DMS153 (cell line): ENCODE measurements around the gene HPCAL1.
A peak's percentile ranks its signal among the peaks of the same experiment; 100 is the strongest.
"Not testable (repeated sequence)": the region's sequence is repeated elsewhere in the genome, so short reads cannot be mapped to it uniquely, and the experiment has no call there.

ENCODE experiments used
- DNase-seq: peaks from one replicate; lab custom pipeline; 2025; lab: John Stamatoyannopoulos, UW

Gene HPCAL1

GRCh38 chr2:10302479-10303180 lies at the start of gene HPCAL1:
Gene HPCAL1 (plus strand): TSS chr2:10302904. CDS start chr2:10419758, 116,854 bp downstream.
- peak; percentile 77 for DNase-seq

GRCh38 chr2:10253596-10254372 lies 48.9 kb upstream of the HPCAL1 start:
- no peak for DNase-seq

DNA sequence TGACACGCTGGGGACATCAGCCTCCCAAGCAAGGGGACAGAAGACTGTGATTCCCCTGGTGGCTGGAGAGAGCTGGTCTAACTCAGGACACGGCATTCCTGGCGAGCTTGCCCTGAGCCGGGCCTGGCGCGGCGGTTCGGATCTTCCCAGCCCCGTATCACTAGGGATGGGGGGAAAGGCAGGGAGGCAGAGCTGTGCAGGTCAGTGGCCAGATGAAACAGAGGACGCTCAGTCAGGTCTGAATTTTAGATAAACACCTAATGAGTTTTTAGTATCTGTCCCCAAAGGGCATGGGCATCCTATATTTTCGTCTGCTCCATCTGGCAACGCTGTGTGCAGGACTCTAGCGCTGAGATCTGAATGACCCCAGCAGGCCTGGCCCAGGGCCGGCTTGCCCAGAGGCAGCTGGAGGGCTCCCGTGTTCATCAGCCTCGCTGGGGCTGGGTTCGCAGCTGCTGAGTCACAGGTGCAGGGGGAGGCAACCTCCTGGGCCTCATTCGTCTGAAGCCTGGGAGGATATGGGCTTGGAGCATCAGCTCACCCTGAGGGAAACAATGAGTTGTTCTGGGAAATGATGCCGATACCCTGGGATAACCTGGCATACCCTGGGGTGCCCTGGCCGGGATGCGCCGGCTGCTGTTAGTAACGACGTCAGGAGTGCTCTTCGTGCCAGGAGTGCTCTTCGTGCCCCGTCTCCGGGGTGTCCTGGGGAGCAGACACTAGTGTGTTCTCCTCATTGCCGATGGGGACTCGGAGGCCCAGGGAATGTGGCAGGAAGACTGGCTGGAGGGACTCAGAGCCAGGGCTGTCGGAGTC lies 48.1 kb upstream of the HPCAL1 start:
- DNase-seq: no peak

- no peak for DNase-seq
Measured at GRCh38 chr2:10255189-10256030, 47.3 kb upstream of the HPCAL1 start.

- DNase-seq: no peak
Measured at GRCh38 chr2:10256031-10256514, 46.6 kb upstream of the HPCAL1 start.

- no peak for DNase-seq
Measured at GRCh38 chr2:10256515-10257031, 46.1 kb upstream of the HPCAL1 start.

DNA sequence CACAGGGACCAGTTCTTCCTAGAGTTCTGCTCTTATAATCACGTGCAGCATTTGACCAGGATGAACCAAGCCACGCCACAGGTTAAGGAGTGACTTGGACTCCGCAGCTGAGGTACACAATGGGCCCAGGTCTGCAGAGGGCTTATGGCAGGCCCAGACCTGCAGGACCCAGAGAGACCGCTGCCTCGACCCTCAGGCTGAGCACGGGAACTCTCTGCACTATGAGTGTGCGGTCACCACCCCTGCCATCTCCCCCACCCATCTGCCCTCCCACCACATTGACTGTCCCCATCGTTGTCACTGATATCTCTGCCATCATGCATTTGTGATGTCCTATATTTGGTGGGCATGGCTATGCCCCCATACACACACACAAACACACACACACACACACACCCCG lies 45.7 kb upstream of the HPCAL1 start:
- no peak for DNase-seq

DNA sequence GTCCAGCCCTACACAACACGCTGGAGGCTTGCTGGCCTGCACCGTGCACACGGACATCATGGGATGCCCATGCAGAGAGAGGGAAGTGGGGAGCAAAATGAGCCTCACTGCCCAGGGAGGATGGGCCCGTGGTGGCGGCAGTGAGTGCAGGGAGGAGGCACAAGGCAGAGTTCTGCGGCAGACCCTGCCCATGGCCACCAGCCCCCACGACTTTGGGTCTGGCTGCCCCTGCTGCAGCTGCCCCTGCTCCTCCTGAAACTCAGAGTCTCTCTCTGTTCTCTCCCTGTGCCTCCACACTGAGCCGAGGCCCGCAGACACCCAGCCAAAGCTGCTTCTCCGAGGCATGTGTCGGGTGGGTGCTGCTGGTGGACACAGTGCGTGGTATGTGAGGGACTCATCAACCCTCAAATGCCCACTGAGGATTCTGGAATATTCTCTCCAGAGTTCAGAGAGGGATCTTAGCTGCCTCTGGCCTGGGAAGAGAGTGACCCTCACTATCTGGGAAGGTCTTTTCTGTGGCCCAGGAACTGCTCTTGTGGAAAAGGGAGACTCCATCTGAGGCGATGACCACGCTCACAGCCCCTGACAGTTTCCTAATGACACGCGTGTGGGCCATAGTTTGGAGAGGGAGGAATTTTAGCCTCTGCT lies 45.1 kb upstream of the HPCAL1 start:
- no peak for DNase-seq

GRCh38 chr2:10258326-10258725 lies 44.4 kb upstream of the HPCAL1 start:
- DNase-seq: no peak

DNA sequence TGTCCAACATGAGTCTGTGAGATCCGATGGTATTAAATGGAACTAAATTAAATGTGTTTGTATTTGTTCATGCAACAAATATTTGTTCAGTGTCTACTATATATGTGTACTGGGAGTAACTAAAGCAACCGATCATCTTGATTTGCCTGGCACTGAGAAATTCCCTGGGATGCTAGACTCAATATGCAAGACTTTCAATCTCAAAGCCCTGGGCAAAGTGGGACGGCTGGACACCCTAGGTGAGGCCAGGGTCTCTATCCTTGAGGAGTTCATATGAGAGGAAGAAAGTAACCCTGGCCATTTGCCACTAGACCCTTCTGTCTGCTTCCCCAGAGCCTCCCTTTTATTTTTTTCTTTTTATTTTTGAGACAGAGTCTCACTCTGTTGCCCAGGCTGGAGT lies 44.0 kb upstream of the HPCAL1 start:
- no peak for DNase-seq

DNA sequence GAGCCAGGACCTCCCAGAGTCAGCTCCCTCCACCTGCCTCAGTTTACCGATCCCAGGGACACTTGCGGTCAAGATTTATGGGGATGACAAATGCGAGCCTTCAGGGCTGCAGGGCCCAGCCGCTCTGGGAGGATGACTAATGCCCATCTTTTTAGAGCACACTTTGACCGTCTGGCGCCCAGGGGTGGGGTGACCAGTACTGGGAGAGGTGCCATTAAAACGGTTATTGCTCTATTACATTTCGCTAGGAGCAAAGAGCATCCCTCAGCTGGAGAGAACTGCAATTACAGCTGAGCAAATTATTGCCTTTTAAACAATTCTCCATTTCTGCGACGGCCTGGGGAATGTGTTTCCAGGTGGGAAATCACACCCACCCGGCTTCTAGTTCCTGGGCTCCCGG lies 42.6 kb upstream of the HPCAL1 start:
- no peak for DNase-seq

GRCh38 chr2:10263526-10263925 lies 39.2 kb upstream of the HPCAL1 start:
- not testable (repeated sequence) for DNase-seq

DNA sequence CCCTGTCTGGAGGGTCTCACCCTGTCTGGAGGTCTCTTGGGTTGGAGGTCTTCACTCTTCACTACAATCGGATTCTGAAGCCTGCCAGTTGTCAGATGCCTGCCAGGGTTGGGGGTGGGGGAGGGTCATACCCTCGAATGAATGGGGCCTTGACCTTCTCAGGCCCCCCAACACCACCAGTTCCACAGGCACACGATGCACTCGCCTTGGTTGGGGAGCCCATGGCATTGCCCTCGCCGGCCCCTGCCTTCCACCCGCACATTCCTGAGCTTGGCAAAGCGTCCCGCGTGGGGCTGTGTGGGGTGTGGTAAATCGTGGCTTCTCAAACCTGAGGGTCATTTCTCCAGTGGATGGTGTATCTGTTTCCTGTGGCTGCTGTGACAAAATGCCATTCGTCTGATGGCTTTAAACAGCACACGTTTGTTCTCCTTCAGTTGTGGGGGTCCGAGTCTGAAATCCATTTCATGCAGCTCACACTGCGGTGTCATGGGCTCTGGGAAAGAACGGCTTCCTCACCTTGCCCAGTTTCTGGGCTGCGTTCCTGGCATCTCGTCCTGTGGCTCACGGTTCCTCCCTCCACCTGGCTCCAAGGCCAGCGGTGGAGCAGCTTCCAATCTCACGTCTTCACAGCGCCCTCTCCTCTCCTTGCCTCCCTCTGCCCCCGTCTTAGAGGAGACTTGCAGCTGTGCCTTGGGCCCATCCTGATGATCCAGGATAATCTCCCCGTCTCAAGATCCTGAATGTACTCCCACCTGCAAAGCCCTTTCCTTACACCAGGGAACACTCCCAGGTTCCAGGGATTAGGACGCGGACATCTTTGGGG lies 38.0 kb upstream of the HPCAL1 start:
- DNase-seq: no peak

- DNase-seq: no peak
Measured at GRCh38 chr2:10265329-10266132, 37.2 kb upstream of the HPCAL1 start.

GRCh38 chr2:10266133-10266620 lies 36.5 kb upstream of the HPCAL1 start:
- no peak for DNase-seq

GRCh38 chr2:10267036-10267435 lies 35.7 kb upstream of the HPCAL1 start:
- no peak for DNase-seq

DNA sequence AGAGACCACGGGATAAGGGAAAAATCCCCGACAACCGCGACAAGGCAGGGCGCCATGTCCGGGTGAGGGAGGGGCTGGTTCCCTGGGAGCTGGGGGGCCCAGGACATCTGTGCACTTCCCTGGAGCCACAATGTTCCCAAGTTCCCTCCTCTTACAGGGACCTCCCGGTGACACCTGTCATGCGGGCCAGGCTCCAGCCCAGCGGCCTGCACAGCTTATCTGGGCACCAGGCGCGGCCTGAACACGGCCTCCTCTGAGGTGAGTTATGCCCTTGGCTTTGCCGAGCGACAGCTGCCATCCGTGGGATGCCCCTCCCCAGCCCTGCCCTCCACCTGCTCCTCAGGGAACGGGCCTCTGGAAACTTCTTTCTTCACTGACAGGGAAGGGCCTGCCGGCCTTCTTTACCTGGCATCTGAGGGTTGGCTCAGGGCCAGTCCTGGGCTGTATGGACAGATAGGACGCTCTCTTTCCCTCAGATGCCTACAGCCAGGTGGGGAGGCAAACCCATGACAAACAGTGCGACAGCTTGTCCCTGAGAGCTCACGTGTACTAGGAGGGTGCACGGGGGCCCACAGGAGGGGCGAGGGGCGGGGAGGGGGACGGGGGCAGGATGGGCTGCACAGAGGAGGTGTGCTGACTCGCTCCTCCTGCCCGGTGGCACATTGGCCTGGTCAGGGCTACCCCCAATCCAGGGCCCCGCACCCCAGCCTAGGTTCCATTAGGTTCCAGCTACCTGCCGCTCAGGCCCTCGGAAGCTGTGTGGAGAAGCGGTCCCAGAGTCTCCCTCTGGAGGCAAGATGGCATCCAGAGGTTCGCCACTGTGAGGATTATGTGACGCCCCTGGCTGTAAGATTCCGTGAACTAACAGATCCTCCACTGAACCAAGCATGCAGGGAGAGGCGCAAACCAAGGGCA lies 34.9 kb upstream of the HPCAL1 start:
- peak; percentile 14 for DNase-seq

GRCh38 chr2:10269291-10269690 lies 33.4 kb upstream of the HPCAL1 start:
- DNase-seq: no peak
